GM19351 (cell line): Measurements from ENCODE around the gene DDI2.
"Not testable (repeated sequence)": the region's sequence is repeated elsewhere in the genome, so short reads cannot be mapped to it uniquely, and the experiment has no call there.

Source experiments
- ATAC-seq: cut with Tn5 transposase; IDR thresholded peaks from one replicate; pipeline ENCODE4 v1.9.1; 2021; ENCODE audit warnings: mild to moderate bottlenecking, moderate library complexity; ENCODE audit not compliant: unreplicated experiment

Gene DDI2

DNA sequence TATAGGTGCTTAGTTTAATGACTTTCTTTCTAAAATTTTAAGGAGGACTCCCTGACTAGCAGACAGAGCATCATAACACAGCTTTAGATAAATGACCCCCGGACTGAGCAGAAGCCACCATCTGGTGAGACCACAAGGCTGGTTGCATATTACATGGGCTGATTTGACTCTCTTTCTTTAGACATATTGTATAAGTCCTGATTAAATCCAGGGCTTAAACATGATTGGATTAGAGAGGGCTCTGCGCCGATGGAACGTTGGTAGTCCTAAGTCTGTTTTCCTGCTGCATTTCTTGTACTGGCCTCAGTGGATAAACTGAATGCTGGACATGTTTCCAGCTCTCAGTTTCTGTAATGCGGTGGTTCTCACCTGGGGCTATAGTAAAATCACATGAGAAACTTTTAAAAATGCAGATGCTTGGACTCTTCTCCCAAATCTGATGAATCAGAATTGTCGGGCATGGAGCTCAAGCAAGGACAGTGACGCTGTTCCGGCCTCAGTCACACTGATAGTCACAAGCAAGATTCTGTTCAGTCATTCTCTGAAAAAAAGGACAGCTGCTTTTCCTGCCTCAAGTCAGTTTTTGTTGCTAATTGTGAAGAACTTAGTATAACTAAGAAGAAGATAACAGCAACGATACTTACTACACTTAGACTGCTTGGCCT lies 16.6 kb downstream of the DDI2 start:
- ATAC-seq: no peak

DNA sequence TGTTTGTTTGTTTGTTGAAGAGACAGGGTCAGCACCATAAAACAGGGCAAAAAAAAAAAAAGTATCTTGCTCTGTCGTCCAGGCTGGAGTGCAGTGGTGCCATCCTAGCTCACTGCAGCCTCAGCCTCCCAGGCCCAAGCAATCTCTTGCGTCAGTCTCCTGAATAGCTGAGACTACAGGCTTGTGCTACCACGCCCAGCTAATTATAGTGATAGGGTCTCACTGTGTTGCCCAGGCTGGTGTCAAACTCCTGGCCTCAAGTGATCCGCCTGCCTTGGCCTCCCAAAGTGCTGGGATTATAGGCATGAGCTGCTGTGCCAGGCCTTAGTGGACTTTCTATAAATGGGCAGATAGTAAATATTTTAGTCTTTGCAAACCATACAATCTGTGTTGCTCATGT lies 19.2 kb downstream of the DDI2 start:
- no peak for ATAC-seq

- no peak for ATAC-seq
Observed at GRCh38 chr1:15637826-15638225, 20.6 kb downstream of the DDI2 start.

DNA sequence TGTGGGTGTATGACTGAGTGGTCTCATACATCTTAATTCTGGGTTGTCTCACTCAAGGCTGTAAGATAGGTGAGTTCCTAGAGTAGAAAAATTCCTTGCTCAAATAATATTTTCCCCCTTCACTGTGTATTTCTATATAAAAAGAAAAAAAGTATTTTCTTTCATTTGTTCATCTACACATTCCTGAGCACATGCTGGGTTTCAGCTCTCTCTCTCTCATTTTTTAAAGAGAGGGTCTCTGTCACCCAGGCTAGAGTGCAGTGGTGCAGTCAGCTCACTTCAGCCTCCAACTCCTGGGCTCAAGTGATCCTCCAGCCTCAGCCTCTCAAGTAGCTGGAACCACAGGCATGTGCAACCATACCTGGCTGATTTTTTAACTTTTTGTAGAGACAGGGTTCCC lies 22.0 kb downstream of the DDI2 start:
- no peak for ATAC-seq

GRCh38 chr1:15639931-15640330 lies 22.7 kb downstream of the DDI2 start:
- no peak for ATAC-seq

DNA sequence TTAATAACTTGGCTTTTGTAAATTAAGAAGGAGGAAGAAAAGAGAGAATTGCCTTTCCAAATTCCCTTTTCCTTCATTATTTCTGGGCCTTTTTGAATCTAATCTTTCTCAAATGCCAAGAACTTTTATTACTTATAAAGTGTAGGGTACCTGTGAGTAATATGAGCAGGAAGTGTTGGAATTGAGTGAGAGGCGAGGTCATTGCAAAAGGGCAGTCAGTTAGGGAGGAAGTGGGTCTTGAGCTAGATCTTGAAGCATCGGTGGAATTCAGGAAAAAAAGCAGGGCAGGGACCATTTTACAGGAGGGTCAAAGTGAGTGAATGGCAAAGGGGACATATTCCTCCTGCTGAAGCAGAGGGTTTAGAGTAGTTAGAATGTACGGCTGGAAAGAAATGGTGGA lies 23.4 kb downstream of the DDI2 start:
- no peak for ATAC-seq

DNA sequence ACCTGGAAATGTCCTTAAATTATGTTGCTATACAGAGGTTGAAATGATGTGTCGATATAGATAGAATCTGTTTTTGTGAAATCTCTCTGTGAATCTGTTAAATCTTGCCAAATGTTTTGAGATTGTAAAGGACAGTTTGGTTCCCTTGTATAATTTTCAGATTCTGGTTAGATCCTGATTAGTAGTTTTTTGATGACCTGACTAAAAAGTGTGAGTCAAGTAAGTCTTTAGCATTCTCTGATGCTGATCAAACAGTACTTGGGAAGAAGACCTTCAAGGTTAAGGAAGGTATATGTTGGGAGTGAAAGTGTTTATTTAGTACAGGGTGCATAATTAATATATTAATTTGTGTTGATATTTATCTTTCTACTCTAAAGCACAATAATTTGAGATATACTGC lies 32.7 kb downstream of the DDI2 start:
- ATAC-seq: no peak

GRCh38 chr1:15650433-15650832 lies 33.2 kb downstream of the DDI2 start:
- ATAC-seq: no peak

DNA sequence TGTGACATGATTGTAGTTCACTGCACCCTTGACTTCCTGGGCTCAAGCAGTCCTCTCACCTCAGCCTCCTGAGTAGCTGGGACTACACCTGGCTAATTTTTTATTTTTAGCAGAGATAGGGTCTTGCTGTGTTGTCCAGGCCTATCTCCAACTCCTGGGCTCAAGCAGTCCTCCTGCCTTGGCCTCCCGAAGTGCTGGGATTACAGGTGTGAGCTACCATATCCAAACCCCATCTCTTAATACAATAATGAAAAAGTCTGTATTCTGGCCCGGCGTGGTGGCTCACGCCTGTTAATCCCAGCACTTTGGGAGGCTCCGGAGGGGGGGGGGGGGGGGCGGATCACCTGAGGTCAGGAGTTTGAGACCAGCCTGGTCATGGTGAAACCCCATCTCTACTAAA lies 34.9 kb downstream of the DDI2 start:
- ATAC-seq: not testable (repeated sequence)

DNA sequence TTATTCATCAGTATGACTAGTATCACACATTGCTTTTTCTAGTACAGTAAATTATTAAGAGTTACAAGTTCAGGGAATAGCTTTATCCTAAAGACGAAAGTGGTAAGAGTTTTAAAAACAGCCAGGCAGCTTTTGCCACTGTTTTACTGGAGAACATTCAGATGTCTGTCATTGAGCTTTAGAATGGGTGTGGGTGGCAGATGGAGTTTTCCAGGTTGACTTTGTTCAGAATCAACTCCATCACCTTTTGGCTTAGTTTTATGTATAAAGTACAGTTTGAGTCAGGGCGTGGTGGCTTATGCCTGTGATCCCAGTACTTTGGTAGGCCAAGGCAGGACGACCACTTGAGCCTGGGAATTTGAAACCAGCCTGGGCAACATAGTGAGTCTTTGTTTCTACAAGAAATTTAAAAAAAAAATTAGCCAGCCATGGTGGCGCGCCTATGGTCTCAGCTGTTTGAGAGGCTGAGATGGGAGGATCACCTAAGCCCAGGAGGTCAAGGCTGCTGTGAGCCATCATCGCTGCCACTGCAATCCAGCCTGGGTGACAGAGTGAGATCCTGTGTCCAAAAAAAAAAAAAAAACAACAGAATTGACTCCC lies 36.9 kb downstream of the DDI2 start:
- ATAC-seq: no peak

DNA sequence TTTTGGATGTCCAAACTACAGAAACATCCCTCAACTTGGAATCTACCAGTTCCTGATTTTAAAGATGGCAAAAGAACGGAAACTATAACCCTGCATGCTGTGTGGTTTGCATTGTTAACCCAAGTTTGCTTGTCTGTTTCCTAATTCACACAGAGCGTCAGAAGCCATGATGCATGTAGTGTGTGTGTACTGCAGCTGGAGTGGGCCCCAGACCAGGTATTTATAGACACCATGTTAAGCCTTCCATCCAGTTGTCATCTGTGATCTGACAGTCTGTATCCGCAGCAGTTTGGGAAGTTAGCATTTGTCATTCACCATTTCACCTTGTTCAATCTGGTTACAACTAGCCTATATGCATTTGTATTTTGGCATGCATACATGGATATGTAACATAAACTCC lies 39.2 kb downstream of the DDI2 start:
- no peak for ATAC-seq

GRCh38 chr1:15657021-15657420 lies 39.8 kb downstream of the DDI2 start:
- ATAC-seq: no peak

DNA sequence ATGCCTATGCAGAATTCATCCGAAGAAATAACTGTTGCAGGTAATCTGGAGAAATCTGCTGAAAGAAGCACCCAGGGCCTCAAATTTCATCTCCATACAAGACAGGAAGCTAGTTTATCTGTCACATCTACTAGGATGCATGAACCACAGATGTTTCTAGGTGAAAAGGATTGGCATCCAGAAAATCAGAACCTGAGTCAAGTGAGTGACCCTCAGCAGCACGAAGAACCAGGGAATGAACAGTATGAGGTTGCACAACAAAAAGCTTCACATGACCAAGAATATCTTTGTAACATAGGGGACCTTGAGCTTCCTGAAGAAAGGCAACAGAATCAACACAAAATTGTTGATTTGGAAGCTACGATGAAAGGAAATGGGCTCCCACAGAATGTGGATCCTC lies 42.9 kb downstream of the DDI2 start:
- ATAC-seq: no peak

DNA sequence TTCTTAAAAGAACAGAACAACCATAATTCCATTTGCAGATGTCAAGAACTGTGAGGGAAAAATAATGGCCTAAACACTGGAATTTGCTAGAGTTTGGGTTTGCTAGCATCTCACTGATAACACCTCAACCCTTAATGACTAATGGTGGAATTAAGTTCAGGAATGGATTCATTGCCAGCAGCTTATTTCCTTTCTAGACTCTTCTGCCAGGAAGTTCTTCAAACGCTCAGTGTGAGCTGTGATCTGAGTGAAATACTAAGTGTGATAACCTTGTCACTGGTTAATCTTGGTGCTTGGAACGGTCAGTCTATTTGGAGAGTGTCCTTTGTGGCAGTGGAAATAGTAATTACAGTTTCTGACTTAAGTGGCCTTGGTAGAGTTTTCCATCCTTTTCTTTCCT lies 45.2 kb downstream of the DDI2 start:
- ATAC-seq: no peak

GRCh38 chr1:15663925-15664324 lies 46.7 kb downstream of the DDI2 start:
- ATAC-seq: no peak

- ATAC-seq: no peak
Observed at GRCh38 chr1:15667362-15667761, 50.1 kb downstream of the DDI2 start.

DNA sequence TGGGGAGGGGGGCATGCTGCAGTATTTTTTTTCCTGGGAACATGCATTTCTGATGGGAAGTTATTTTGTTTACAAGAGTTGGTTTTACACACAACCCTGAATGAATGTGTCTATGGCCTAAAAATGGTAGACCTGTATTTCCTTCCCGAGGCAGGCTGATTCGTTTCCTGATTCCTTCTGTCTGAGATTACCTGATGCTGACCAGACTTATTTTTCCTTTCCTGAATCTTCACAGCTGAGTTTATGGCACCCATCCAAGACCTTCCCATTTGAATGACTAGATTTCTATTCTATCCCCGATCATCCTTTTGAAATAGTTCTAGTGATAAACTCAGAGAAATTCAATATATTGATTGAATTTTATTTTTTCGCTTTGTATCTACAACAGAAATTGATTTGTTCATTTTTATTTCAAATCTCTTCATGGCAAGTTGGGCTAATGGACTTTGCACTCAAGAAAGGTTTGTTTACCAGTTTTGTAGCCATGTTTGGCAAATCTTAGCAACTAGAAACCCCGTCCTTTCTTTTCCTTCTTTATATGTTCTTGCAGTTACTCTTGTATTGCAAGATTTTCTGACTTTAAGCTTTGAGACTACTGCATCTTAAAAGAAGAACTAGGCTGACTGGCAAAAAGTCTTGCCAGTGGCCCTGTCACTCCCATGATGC lies 51.0 kb downstream of the DDI2 start:
- no peak for ATAC-seq

DNA sequence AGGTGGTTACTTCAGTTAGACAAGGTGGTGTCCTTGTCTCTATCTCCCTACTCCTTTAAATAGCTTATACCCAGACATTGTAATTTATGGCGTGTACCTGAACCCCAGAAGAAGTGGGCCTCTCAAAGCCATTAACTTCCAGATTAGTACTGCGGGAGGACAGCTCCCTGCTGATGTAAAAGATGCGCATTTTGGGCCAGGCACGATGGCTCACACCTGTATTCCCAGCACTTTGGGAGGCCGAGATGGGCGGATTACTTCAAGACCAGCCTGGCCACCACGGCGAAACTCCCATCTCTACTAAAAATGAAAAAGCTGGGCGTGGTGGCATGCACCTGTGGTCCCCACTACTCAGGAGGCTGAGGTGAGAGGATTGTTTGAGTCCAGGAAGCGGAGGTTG lies 51.8 kb downstream of the DDI2 start:
- no peak for ATAC-seq

- ATAC-seq: no peak
Observed at GRCh38 chr1:15669864-15670263, 52.6 kb downstream of the DDI2 start.

- ATAC-seq: no peak
Observed at GRCh38 chr1:15671430-15671829, 54.2 kb downstream of the DDI2 start.

DNA sequence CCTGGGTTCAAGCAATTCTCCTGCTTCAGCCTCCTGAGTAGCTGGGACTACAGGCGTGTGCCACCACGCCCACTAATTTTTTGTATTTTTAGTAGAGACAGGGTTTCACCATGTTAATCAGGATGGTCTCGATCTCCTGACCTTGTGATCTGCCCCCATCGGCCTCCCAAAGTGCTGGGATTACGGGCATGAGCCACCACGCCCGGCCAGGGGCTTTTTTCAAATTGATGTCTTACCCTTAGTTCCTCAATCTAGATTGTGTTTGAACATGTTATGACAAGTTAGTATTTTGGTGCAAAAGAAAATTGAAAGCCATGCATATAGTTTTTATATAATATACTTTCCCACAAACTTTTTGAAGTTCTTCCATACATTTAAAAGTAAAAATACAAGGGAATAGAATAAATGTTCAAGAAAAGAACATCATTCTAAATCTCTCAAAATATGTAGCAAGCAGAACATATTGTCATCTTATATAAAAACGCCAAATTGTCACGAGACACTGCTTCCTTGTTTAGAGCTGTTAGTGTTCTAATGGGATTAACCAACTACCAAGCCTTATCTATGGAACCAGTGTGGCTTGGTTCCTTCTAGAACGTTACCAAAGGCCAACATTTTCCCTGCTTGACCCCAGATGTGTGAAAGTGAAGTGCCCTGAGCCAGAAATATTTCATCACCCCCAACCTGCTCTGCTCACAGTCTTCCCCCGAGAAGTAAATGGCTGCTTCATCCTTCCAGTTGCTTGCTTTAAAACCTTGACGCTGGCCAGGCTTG lies 57.3 kb downstream of the DDI2 start:
- no peak for ATAC-seq

- ATAC-seq: no peak
Observed at GRCh38 chr1:15676010-15676409, 58.8 kb downstream of the DDI2 start.
